GM21526 (cell line): ENCODE results near the gene LPCAT2.

ENCODE experiments used
- ATAC-seq: cut with Tn5 transposase; IDR thresholded peaks from one replicate; pipeline ENCODE4 v1.9.1; 2021; ENCODE audit warnings: moderate library complexity; ENCODE audit not compliant: unreplicated experiment, low FRiP score

Gene LPCAT2

GRCh38 chr16:55502801-55503366, 6.0 kb upstream of the LPCAT2 start:
- ATAC-seq, result no peak

GRCh38 chr16:55503726-55504550, 4.9 kb upstream of the LPCAT2 start:
- no peak for ATAC-seq

- ATAC-seq, result no peak
Measured at GRCh38 chr16:55505333-55506015, 3.4 kb upstream of the LPCAT2 start.

GRCh38 chr16:55506083-55506482, 2.8 kb upstream of the LPCAT2 start:
- no peak for ATAC-seq

- ATAC-seq, result no peak
Measured at GRCh38 chr16:55506708-55507107, 2.2 kb upstream of the LPCAT2 start.

GRCh38 chr16:55508271-55508921, 476 bp upstream of the LPCAT2 start:
- ATAC-seq, result no peak

- no peak for ATAC-seq
Measured at GRCh38 chr16:55510185-55510805, 1.4 kb downstream of the LPCAT2 start.

GRCh38 chr16:55512941-55513340, 4.1 kb downstream of the LPCAT2 start:
- no peak for ATAC-seq

GRCh38 chr16:55513616-55514015, 4.7 kb downstream of the LPCAT2 start:
- ATAC-seq, result no peak

GRCh38 chr16:55515111-55515510, 6.2 kb downstream of the LPCAT2 start:
- no peak for ATAC-seq

- no peak for ATAC-seq
Measured at GRCh38 chr16:55521792-55522191, 12.9 kb downstream of the LPCAT2 start.

GRCh38 chr16:55526441-55526840, 17.6 kb downstream of the LPCAT2 start:
- no peak for ATAC-seq

- no peak for ATAC-seq
Measured at GRCh38 chr16:55527885-55528284, 19.0 kb downstream of the LPCAT2 start.

- no peak for ATAC-seq
Measured at GRCh38 chr16:55529018-55529417, 20.1 kb downstream of the LPCAT2 start.

- ATAC-seq, result no peak
Measured at GRCh38 chr16:55530316-55530856, 21.5 kb downstream of the LPCAT2 start.

GRCh38 chr16:55532227-55532626, 23.4 kb downstream of the LPCAT2 start:
- no peak for ATAC-seq

- no peak for ATAC-seq
Measured at GRCh38 chr16:55534756-55535155, 25.9 kb downstream of the LPCAT2 start.

GRCh38 chr16:55539049-55539448, 30.2 kb downstream of the LPCAT2 start:
- no peak for ATAC-seq

GRCh38 chr16:55539488-55539887, 30.6 kb downstream of the LPCAT2 start:
- ATAC-seq, result no peak

GRCh38 chr16:55540221-55540620, 31.3 kb downstream of the LPCAT2 start:
- ATAC-seq, result no peak
